HepG2 (cell line): ENCODE results near the gene MYO10. TPM values are rescaled to one million over a fixed set of nuclear protein-coding genes. Genes with fewer than 3 reads are reported as not detected.
A peak's percentile ranks its signal among the peaks of the same experiment; 100 is the strongest.

Source experiments
- ATAC-seq: fragments of 200-7000 bp; cut with Tn5 transposase; 3 replicates; pipeline ENCODE4 v1.9.1; 2020; ENCODE audit warnings: mild to moderate bottlenecking, moderate library complexity
- BruUV-seq: library from RNA; stranded (reverse); fragments of 400-500 nt; replicated peaks from 2 replicates; lab custom pipeline; 2021; lab: Mats Ljungman, UMichigan
- CTCF ChIA-PET: fragments of 300-600 bp; formaldehyde crosslinking; extraction: SDS; loops from one replicate; lab custom pipeline; 2021; ENCODE audit warnings: low total read pairs, inconsistent platforms, low intra/inter-chr PET ratio; lab: Yijun Ruan, JAX
- POLR2A ChIA-PET: fragments of 350-600 bp; sonication (Branson Sonifier 250); formaldehyde crosslinking; loops from one replicate; lab custom pipeline; 2020; ENCODE audit warnings: antibody characterized with exemption, inconsistent platforms; lab: Yijun Ruan, JAX
- DNase-seq: peaks from one replicate; pipeline ENCODE4 v3.0.0-alpha.2; 2015; ENCODE audit warnings: low spot score
- FAIRE-seq: peaks from 3 replicates; lab custom pipeline; 2011; peaks lifted over from hg19 to GRCh38; lab: Jason Lieb, UNC
- H2AFZ ChIP-seq: one replicate; pipeline ENCODE4 v1.6.1; 2011; ENCODE audit warnings: low read length, inconsistent platforms
- H3K27ac ChIP-seq: fragments of 300-600 bp; 3 replicates; pipeline ENCODE4 v1.8.0; 2011; ENCODE audit warnings: mixed run types, mild to moderate bottlenecking, mixed read lengths, low read length, inconsistent platforms; ENCODE audit not compliant: insufficient read depth; ENCODE audit errors: extremely low read length
- H3K27me3 ChIP-seq, 2 experiments: fragments of 200-600 bp in 1 of 2; 2 replicates in 1 of 2; 3 replicates in 1 of 2; pipeline versions ENCODE4 v1.6.0 to v1.8.0; 2011; ENCODE audit warnings: low read length in 2 of 2, mild to moderate bottlenecking in 2 of 2, moderate library complexity in 2 of 2, inconsistent platforms in 1 of 2; ENCODE audit not compliant: insufficient read depth in 2 of 2, control insufficient read depth in 1 of 2
- H3K36me3 ChIP-seq, 2 experiments: fragments of 200-600 bp in 1 of 2; replicated peaks in 1 of 2; 2 replicates in 1 of 2; 3 replicates in 1 of 2; pipeline versions ENCODE4 v1.5.1 to v1.8.0; 2011; ENCODE audit warnings: low read length in 2 of 2, inconsistent platforms in 1 of 2; ENCODE audit not compliant: insufficient read depth in 2 of 2, control insufficient read depth in 1 of 2
- H3K4me1 ChIP-seq: 2 replicates; pipeline ENCODE4 v1.5.1; 2012; ENCODE audit warnings: low read length, inconsistent platforms; ENCODE audit not compliant: insufficient read depth
- H3K4me2 ChIP-seq: 2 replicates; pipeline ENCODE4 v1.6.0; 2011; ENCODE audit warnings: low read depth, low read length, inconsistent platforms
- H3K4me3 ChIP-seq, 3 experiments: fragments of 200-600 bp in 1 of 3; sonication (generic), shearing (Covaris generic) in 1 of 3; replicated peaks in 1 of 3; 2 replicates each; pipeline ENCODE4 v1.5.1; 2011 to 2016; ENCODE audit warnings: low read length in 3 of 3, inconsistent platforms in 2 of 3, low read depth in 2 of 3, mild to moderate bottlenecking in 2 of 3, control low read depth in 1 of 3, mixed read lengths in 1 of 3; ENCODE audit not compliant: insufficient read depth in 1 of 3
- H3K79me2 ChIP-seq: one replicate; pipeline ENCODE4 v1.6.1; 2011; ENCODE audit warnings: low read length, inconsistent platforms; ENCODE audit not compliant: insufficient read depth
- H3K9ac ChIP-seq: 2 replicates; pipeline ENCODE4 v1.6.0; 2011; ENCODE audit warnings: mild to moderate bottlenecking, low read depth, low read length, inconsistent platforms; ENCODE audit not compliant: insufficient read depth
- H3K9me3 ChIP-seq: 2 replicates; pipeline ENCODE4 v1.5.1; 2012; ENCODE audit warnings: mild to moderate bottlenecking, low read length
- H4K20me1 ChIP-seq: 2 replicates; pipeline ENCODE4 v1.6.0; 2011; ENCODE audit warnings: inconsistent platforms, mild to moderate bottlenecking, low read length, moderate library complexity; ENCODE audit not compliant: insufficient read depth
- GLI4 ChIP-seq: sonication (generic); formaldehyde crosslinking; IDR thresholded peaks from 2 replicates; pipeline ENCODE4 v1.5.1; 2020; ENCODE audit warnings: missing genetic modification reagents, mild to moderate bottlenecking, moderate library complexity, borderline replicate concordance
- HNRNPK ChIP-seq: fragments of 200-400 bp; formaldehyde crosslinking; IDR thresholded peaks from 2 replicates; pipeline ENCODE4 v1.6.1; 2018; ENCODE audit warnings: low read length, low read depth, moderate library complexity, mild to moderate bottlenecking; ENCODE audit not compliant: poor library complexity, severe bottlenecking
- MAFK ChIP-seq, 2 experiments: IDR thresholded peaks in 1 of 2; conservative IDR thresholded peaks in 1 of 2; 2 replicates each; pipeline ENCODE4 v1.6.1; 2011; ENCODE audit warnings: improper control_type of control experiment in 2 of 2, low read length in 2 of 2
- RBAK ChIP-seq: sonication (generic); formaldehyde crosslinking; IDR thresholded peaks from 2 replicates; pipeline ENCODE4 v1.5.1; 2020; ENCODE audit warnings: mild to moderate bottlenecking, missing genetic modification reagents
- ZNF446 ChIP-seq: sonication (generic); formaldehyde crosslinking; IDR thresholded peaks from 2 replicates; pipeline ENCODE4 v1.5.0; 2020; ENCODE audit warnings: mild to moderate bottlenecking, missing genetic modification reagents
- ZNF616 ChIP-seq: sonication (generic); formaldehyde crosslinking; IDR thresholded peaks from 2 replicates; pipeline ENCODE4 v1.5.0; 2020; ENCODE audit warnings: low read depth, mild to moderate bottlenecking, missing genetic modification reagents
- WGBS: methylation state at CpG from one replicate; pipeline ENCODE4 v1.1.6; 2017; ENCODE audit warnings: low lambda C conversion rate; 5-methylcytosine and 5-hydroxymethylcytosine counted together
- in situ Hi-C: cut with HindIII; loops from 2 replicates; pipeline ENCODE4 v1.10.0; 2017; ENCODE audit warnings: low pct_unique_long_range_greater_than_20kb; ENCODE audit not compliant: extremely low pct_ligation_motif_present
- intact Hi-C: fragments of 100-400 bp; cut with micrococcal nuclease; formaldehyde crosslinking; loops from one replicate; pipeline ENCODE4 v1.10.0; 2022; ENCODE audit not compliant: unreplicated experiment
- polyA plus RNA-seq, 8 experiments: library from polyadenylated mRNA; depleted of rRNA in 3 of 8; stranded (reverse) in 7 of 8; unstranded in 1 of 8; fragments of >200 nt; fragmentation: Illumina TruSeq in 4 of 8; extraction: Trizol in 4 of 8; gene quantifications; 2 replicates each; pipeline versions ENCODE4 v1.2.1 to v1.2.3, GENCODE V29; 2011 to 2016; ENCODE audit warnings: low read depth in 4 of 8, missing spikeins in 1 of 8, mixed read lengths in 1 of 8; ENCODE audit not compliant: insufficient read depth in 1 of 8
- total RNA-seq, 5 experiments: library from RNA; depleted of rRNA; stranded (reverse); fragments of >200 nt; fragmentation: Illumina TruSeq; extraction: Trizol; gene quantifications; 2 replicates each; pipeline ENCODE4 v1.2.3, GENCODE V29; 2016; ENCODE audit warnings: low read depth in 1 of 5

The MYO10 gene
- total and polyA plus RNA-seq, 2 of the 13 experiments (the other 11 are each of a cell fraction or from before 2014, with no cell fraction given): 4.5 to 14.0 TPM

DNA sequence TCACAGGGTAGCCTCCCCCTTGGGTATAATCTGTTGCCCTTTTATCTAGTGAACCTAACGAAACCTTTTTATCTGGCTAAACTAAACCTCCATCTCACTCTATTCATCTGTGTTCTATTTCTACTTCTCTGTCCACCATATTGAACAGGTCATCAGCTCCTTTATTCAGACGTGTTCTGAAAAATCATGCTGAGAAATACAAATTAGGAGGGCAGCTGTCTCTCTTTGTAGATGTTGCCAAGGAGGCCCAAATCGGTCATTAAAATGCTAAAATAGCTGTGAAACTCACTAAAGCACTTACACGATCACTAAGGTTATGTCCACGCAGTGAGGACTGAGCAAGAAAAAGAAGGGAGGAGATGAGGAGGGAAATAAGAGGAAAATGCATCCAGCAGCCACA lies 203.7 kb downstream of the MYO10 start (continued):
- TF ChIP-seq ZNF446 (CRISPR knock-in tag) (no peak), MAFK (conservative IDR thresholded peaks at IDR 0.05 in 1 of 2, IDR thresholded peaks at IDR 0.05 in 1 of 2; ENCODE audit: low read length in 2 of 2) (no peak)

DNA sequence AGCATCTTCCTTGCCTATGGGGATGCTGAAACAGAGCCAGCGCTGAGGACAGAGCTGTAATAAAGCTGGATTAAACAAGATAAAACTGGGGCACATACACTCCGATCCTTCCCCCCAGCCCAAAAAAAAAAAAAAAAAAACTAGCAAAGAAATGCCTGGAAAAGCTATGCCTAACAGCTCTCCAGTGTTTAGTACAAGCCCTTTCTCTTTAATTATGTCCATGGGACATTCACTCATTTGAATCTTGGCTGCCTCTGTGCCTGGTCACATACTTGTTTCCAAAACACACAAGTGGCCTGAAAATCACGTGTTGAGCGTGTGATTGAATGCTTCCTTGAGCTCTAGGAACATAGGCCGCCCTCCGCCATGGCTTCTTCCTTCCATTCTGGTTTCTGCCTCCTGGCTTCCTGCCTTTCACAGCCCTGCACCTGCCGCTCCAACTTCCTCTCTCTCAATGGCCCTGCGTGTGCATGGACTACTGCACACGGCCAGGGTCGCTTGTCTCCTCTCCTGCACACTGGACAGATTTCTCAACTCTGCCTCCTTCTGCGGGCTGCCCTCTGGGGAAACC lies 208.2 kb downstream of the MYO10 start:
- H3K27me3 ChIP-seq: no peaks in the 10 kb centered on the region
- H3K4me1 ChIP-seq: peaks cover 36% of the 10 kb centered on the region
- CTCF ChIA-PET: no interaction called here
- DNase-seq: no peak
- in situ Hi-C loops (no loop called here), intact Hi-C loops (no loop called here)
- H3K4me3 ChIP-seq: no peak overlapping the region
- no peak for FAIRE-seq
- no peak overlapping the region for H3K9ac ChIP-seq
- H3K4me2 ChIP-seq: no peak overlapping the region
- POLR2A ChIA-PET: interaction anchor here (1.4 to 1.8 kb wide), 2 partner anchors 10 to 30 kb away, joined by 5 to 7 read pairs; no protein-coding TSS in a partner anchor
- H4K20me1 ChIP-seq: peaks cover 3% of the 10 kb centered on the region; the same call in 1 of the 2 replicates
- no peak overlapping the region for H2AFZ ChIP-seq
- ATAC-seq: no peak; the same call in 2 of the 3 replicates
- H3K79me2 ChIP-seq: peaks cover 55% of the 10 kb centered on the region
- no TSS peak for BruUV-seq
- H3K9me3 ChIP-seq: no peaks in the 10 kb centered on the region
- WGBS: 92% methylated on average over 11 of the region's 11 CpGs
- no peak overlapping the region for H3K27ac ChIP-seq
- TF ChIP-seq RBAK (peak; percentile 86), GLI4 (CRISPR knock-in tag) (no peak), ZNF616 (CRISPR knock-in tag) (no peak)
- peaks cover 1 to 23% of the 10 kb centered on the region in 2 experiments; a peak in 2 of 5 replicates for H3K36me3 ChIP-seq

DNA sequence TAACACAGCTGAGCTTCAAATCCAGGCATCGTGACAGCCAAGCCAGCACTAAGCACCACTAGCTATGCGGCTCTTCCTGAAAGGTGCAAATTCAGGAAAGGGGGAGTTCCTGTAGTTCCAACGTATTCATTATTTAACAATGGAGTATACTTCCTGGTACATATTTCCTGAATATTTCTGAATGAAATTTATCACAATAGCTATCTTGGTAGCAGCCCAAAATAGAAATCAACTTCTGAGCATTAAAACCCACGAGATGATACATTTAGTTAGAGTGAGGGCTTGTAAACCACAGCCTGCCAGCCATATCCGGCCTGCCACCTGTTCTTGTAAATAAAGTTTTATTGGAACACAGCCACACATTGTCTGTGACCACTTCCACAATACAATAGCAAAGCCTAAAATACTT lies 209.5 kb downstream of the MYO10 start:
- ATAC-seq: no peak
- H4K20me1 ChIP-seq: peaks cover 3% of the 10 kb centered on the region; the same call in 1 of the 2 replicates
- H2AFZ ChIP-seq: no peak overlapping the region
- H3K9ac ChIP-seq: no peak overlapping the region
- BruUV-seq: no TSS peak
- intact Hi-C loops (no loop called here), in situ Hi-C loops (no loop called here)
- 94% methylated on average over 4 of the region's 5 CpGs for WGBS
- no peak for FAIRE-seq
- no peak overlapping the region for H3K4me3 ChIP-seq
- no peak overlapping the region for H3K27ac ChIP-seq
- H3K27me3 ChIP-seq: no peaks in the 10 kb centered on the region
- peaks cover 1 to 11% of the 10 kb centered on the region in 2 experiments; a peak in 1 of 5 replicates for H3K36me3 ChIP-seq
- POLR2A ChIA-PET: interaction anchor here (1.0 to 1.3 kb wide), 3 partner anchors 9 to 31 kb away, joined by 3 to 7 read pairs (median 4); no protein-coding TSS in a partner anchor
- CTCF ChIA-PET: no interaction called here
- peaks cover 41% of the 10 kb centered on the region for H3K4me1 ChIP-seq
- H3K4me2 ChIP-seq: no peak overlapping the region
- H3K9me3 ChIP-seq: no peaks in the 10 kb centered on the region
- H3K79me2 ChIP-seq: peaks cover 48% of the 10 kb centered on the region
- DNase-seq: no peak
- no peak for TF ChIP-seq HNRNPK
